HL-60/S4 treated with retinoic acid at 250 ng/mL for 4 days and 3 days (cell line): ENCODE data around the gene DNASE1L1.

ENCODE experiments used
- in situ Hi-C: fragments of 300-500 bp; cut with MboI; formaldehyde crosslinking; loops from 2 replicates; pipeline ENCODE4 v1.7.0; 2022; ENCODE audit warnings: low sequenced_read_pairs

DNASE1L1 gene

DNA sequence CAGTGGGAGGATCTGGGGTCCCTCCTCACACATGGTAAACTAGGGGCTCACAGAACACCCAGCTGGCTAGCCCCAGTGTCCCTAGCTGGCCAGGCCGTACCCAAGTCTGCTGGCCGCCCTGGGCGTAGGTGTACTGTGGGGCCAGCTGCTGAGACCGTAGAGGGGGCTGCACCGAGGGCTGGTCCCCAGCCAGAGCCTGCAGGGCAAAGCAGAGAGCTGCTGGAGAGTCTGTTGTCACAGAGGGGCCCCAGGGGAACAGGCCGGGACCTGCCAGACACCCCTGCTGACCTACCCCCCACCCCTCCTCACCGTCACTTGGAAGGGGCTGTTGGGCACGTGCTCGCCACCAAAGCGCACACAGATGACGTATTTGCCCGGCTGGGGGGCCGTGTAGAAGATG, 54.5 kb downstream of the DNASE1L1 start:
- in situ Hi-C loops: no loop called here

- in situ Hi-C loops: no loop called here
These were observed 55.0 kb downstream of the DNASE1L1 start for GRCh38 chrX:154354013-154354412.

DNA sequence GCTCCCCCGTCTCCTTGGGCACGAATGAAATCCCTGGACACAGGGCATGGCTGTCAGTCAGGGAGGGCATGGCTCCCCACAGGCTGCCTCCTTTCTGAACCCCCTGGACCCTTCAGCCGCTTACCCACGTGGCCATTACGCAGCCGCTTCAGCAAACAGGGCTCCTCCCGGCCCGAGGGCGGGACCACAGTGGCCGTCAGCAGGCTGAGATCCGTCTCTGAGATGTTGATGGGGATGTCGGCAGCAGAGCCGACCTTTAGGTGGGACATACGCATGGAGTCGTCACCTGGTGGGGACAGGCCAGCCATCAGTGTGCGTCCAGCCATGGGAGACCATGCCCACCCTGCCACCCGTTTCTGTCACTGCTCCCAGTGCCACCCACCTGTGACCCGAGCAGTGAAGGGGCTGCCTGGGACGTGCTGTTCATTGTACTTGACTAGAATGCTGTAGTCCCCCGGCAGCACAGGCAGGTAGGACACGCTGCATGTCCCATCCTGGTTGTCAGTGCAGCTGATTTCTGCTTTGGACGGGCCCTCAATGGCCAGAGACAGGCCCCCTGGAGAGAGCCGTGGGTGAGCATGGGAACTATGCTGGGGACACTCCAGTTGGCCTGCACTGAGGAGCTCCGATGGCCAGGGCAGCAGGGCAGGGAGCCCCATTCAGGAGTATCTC, 55.7 kb downstream of the DNASE1L1 start:
- in situ Hi-C loops: no loop called here

GRCh38 chrX:154352466-154352865, 56.6 kb downstream of the DNASE1L1 start:
- in situ Hi-C loops: no loop called here

DNA sequence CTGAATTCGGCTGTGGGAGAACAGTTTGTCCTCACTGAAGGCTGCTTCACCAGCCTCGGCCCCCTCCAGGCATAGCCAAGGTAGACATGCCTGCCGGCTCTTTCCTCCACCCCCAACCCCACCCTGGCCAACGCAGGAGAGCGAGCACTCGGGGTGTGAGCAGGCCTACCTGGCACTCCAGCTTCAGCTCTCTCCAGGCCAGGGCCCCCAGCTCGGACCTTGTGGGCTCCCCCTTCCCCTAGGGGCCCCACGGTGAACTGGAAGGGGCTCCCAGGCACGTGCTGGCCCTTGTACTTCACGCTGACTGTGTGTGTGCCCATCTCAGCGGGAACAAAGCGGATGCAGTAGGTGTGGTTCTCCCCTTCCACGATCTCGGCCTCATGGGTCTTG, 57.0 kb downstream of the DNASE1L1 start:
- in situ Hi-C loops: no loop called here
